GM23248 (cell line): ENCODE data around the gene MBIP. TPM values are rescaled to one million over a fixed set of nuclear protein-coding genes. Genes with fewer than 3 reads are reported as not detected.

Experiments used
- DNase-seq: peaks from one replicate; pipeline ENCODE4 v3.0.0-alpha.2; 2015
- H2AFZ ChIP-seq: fragments of 200-600 bp; sonication (generic); 2 replicates; pipeline ENCODE4 v1.6.1; 2016; ENCODE audit warnings: antibody characterized with exemption
- H3F3A ChIP-seq: fragments of 200-600 bp; sonication (generic); 2 replicates; pipeline ENCODE4 v1.6.1; 2016; ENCODE audit warnings: mild to moderate bottlenecking, antibody characterized with exemption, mixed run types; ENCODE audit not compliant: insufficient read depth
- H3K27ac ChIP-seq: fragments of 200-600 bp; sonication (generic); 2 replicates; pipeline ENCODE4 v1.5.1; 2016; ENCODE audit warnings: mild to moderate bottlenecking
- H3K27me3 ChIP-seq: fragments of 200-600 bp; sonication (generic); replicated peaks from 2 replicates; pipeline ENCODE4 v1.6.1; 2016; ENCODE audit warnings: mild to moderate bottlenecking; ENCODE audit not compliant: insufficient read depth
- H3K36me3 ChIP-seq: fragments of 200-600 bp; sonication (generic); 2 replicates; pipeline ENCODE4 v1.6.1; 2016; ENCODE audit warnings: low read depth, mild to moderate bottlenecking
- H3K4me1 ChIP-seq: fragments of 200-600 bp; sonication (generic); 2 replicates; pipeline ENCODE4 v1.6.1; 2016; ENCODE audit warnings: mild to moderate bottlenecking; ENCODE audit not compliant: insufficient read depth
- H3K4me2 ChIP-seq: fragments of 200-600 bp; sonication (generic); one replicate; pipeline ENCODE4 v1.6.1; 2016; ENCODE audit warnings: mild to moderate bottlenecking; ENCODE audit not compliant: unreplicated experiment
- H3K4me3 ChIP-seq: fragments of 200-600 bp; sonication (generic); 2 replicates; pipeline ENCODE4 v1.5.1; 2016; ENCODE audit warnings: mild to moderate bottlenecking
- H3K79me2 ChIP-seq: fragments of 200-600 bp; sonication (generic); 2 replicates; pipeline ENCODE4 v1.6.1; 2016; ENCODE audit warnings: mild to moderate bottlenecking; ENCODE audit not compliant: insufficient read depth
- H3K9ac ChIP-seq: fragments of 200-600 bp; sonication (generic); 2 replicates; pipeline ENCODE4 v1.6.1; 2016; ENCODE audit warnings: mild to moderate bottlenecking
- H3K9me2 ChIP-seq: fragments of 200-600 bp; sonication (generic); 2 replicates; pipeline ENCODE4 v1.6.1; 2016; ENCODE audit warnings: mixed run types, mild to moderate bottlenecking, moderate library complexity; ENCODE audit not compliant: insufficient read depth
- H3K9me3 ChIP-seq: fragments of 200-600 bp; sonication (generic); one replicate; pipeline ENCODE4 v1.6.1; 2017; ENCODE audit warnings: low read depth
- H4K20me1 ChIP-seq: fragments of 200-600 bp; sonication (generic); 2 replicates; pipeline ENCODE4 v1.6.0; 2016; ENCODE audit not compliant: insufficient read depth
- EZH2 ChIP-seq: fragments of 200-600 bp; sonication (generic); IDR thresholded peaks from 2 replicates; pipeline ENCODE4 v1.6.1; 2018; ENCODE audit warnings: antibody characterized with exemption, mild to moderate bottlenecking; ENCODE audit not compliant: insufficient read depth, poor library complexity, severe bottlenecking
- EZH2phosphoT487 ChIP-seq: fragments of 200-600 bp; sonication (generic); IDR thresholded peaks from 2 replicates; pipeline ENCODE4 v1.6.1; 2018; ENCODE audit warnings: antibody characterized with exemption, moderate library complexity, mild to moderate bottlenecking, low read depth; ENCODE audit not compliant: insufficient read depth
- WGBS, 2 experiments: methylation state at CpG; one replicate each; pipeline ENCODE4 v1.1.6; 2015 to 2017; ENCODE audit warnings: low lambda C conversion rate in 2 of 2, low coverage in 1 of 2; ENCODE audit errors: missing lambda C conversion rate in 2 of 2; 5-methylcytosine and 5-hydroxymethylcytosine counted together
- in situ Hi-C: fragments of 300-500 bp; cut with MboI; formaldehyde crosslinking; loops from 2 replicates; pipeline ENCODE4 v1.15.0; 2020
- polyA plus RNA-seq: library from polyadenylated mRNA; unstranded; fragments of >200 nt; fragmentation: Nextera tagmentation; extraction: Ambion mirVana; gene quantifications from 2 replicates; pipeline ENCODE4 v1.2.1, GENCODE V29; 2016
- total RNA-seq: library from RNA; depleted of rRNA; stranded (reverse); fragments of >200 nt; shearing (Covaris generic); gene quantifications from 2 replicates; pipeline ENCODE4 v1.2.3, GENCODE V29; 2014

The MBIP gene
- total and polyA plus RNA-seq, 2 experiments from 2014 or later = 9.0 to 28.1 TPM

DNA sequence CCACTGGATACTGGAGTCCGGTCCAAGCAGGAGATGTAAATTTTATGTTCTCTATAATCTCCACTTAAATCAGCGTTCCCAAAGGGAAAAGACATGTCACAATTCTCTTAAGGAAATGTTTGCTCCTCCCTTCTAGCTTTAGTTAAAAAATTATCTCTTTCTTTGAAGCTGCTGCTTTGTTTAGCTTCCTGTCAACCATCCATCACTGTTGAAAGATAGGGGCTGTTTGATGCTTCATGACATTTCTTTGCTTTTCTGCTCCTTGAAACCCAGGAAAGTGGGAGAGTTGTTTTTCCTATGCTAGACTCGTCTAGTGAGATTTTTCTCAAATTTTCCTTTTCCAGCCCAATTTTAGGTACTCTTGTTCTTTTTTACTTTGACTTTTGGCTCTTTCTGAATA, 31.9 kb downstream of the MBIP start:
- Histone ChIP-seq H3K9me3 (no peaks in the 10 kb centered on the region), H3K27ac (no peak overlapping the region), H3K4me2 (no peak overlapping the region), H3K27me3 (no peaks in the 10 kb centered on the region), H3F3A (no peaks in the 10 kb centered on the region), H3K36me3 (no peaks in the 10 kb centered on the region), H3K79me2 (no peaks in the 10 kb centered on the region), H4K20me1 (no peaks in the 10 kb centered on the region), H2AFZ (no peak overlapping the region), H3K9me2 (no peaks in the 10 kb centered on the region), H3K4me3 (no peak overlapping the region), H3K4me1 (no peaks in the 10 kb centered on the region), H3K9ac (no peak overlapping the region)
- no peak for TF ChIP-seq EZH2phosphoT487
- no peak for TF ChIP-seq EZH2
- DNase-seq = no peak
- 18 to 31% methylated on average over 3 of the region's 3 CpGs for WGBS, 2 experiments
- in situ Hi-C loops = no loop called here

DNA sequence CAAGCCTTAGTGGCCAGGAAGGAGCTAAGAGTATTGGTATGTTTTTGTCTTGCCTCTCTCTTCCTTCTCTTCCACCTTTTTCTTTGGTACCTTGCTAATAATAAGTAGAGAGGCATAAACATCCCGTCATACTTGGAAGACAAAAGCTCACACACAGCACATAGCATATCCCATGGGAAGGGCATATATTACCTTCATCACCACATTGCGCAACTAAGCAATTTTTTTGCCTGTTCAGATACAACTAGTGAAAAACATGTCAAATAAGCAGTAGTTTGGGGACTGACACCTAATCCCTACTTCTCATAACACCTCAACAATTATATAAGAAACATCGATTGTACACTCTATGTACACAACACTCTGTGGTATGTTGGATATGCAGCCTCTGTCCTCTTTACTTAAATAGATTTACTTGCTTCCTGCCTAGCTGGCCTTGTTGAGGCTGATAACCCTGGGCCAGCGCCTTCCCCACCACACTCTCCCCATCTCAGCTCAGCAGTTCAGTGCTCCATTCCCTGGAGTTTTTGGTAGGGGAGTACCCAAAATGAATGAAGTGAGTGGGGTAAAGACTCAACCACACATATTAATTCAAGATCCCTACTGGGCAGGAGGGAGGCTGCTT, 35.4 kb downstream of the MBIP start:
- no peak overlapping the region for H3K27ac ChIP-seq
- H3F3A ChIP-seq = no peaks in the 10 kb centered on the region
- H4K20me1 ChIP-seq = no peaks in the 10 kb centered on the region
- H3K36me3 ChIP-seq = no peaks in the 10 kb centered on the region
- H3K9ac ChIP-seq = no peak overlapping the region
- no peak overlapping the region for H2AFZ ChIP-seq
- no peaks in the 10 kb centered on the region for H3K27me3 ChIP-seq
- H3K4me1 ChIP-seq = no peaks in the 10 kb centered on the region
- no peak overlapping the region for H3K4me2 ChIP-seq
- DNase-seq = no peak
- in situ Hi-C loops = no loop called here
- no peaks in the 10 kb centered on the region for H3K9me2 ChIP-seq
- no peak for TF ChIP-seq EZH2
- no peak for TF ChIP-seq EZH2phosphoT487
- H3K4me3 ChIP-seq = no peak overlapping the region
- H3K79me2 ChIP-seq = no peaks in the 10 kb centered on the region
- 78 to 79% methylated on average over 4 of the region's 4 CpGs for WGBS, 2 experiments
- H3K9me3 ChIP-seq = no peaks in the 10 kb centered on the region

DNA sequence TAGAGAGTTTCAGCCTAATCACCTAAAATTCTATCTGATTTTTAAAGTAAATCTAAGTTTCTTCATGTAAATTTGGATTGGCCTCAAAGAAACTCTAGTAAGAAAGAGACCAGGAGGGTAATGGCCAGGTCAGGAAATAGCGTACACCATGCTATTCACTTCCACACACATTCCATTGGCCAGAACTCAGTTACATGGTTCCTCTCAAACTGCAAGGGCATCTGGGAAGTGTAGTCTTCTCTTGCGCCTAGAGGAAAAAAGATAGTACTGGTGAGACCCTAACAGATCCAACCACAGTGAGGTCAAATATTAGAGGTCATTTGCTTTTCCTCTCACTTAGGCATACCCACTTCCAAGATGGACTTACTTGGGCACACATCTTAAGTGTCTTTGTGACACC, 39.1 kb downstream of the MBIP start:
- Histone ChIP-seq H3K79me2 (no peaks in the 10 kb centered on the region), H3K27ac (no peak overlapping the region), H4K20me1 (no peaks in the 10 kb centered on the region), H3K4me3 (no peak overlapping the region), H3K9me3 (no peaks in the 10 kb centered on the region), H3K27me3 (peaks cover 3% of the 10 kb centered on the region; the same call in 1 of the 2 replicates), H3K4me1 (no peaks in the 10 kb centered on the region), H3K36me3 (no peaks in the 10 kb centered on the region), H3K9me2 (no peaks in the 10 kb centered on the region), H2AFZ (no peak overlapping the region), H3K9ac (no peak overlapping the region), H3F3A (no peaks in the 10 kb centered on the region), H3K4me2 (no peak overlapping the region)
- WGBS, 2 experiments = 64 to 68% methylated on average over 2 of the region's 2 CpGs
- in situ Hi-C loops = no loop called here
- no peak for DNase-seq
- TF ChIP-seq EZH2 (no peak), EZH2phosphoT487 (no peak)

DNA sequence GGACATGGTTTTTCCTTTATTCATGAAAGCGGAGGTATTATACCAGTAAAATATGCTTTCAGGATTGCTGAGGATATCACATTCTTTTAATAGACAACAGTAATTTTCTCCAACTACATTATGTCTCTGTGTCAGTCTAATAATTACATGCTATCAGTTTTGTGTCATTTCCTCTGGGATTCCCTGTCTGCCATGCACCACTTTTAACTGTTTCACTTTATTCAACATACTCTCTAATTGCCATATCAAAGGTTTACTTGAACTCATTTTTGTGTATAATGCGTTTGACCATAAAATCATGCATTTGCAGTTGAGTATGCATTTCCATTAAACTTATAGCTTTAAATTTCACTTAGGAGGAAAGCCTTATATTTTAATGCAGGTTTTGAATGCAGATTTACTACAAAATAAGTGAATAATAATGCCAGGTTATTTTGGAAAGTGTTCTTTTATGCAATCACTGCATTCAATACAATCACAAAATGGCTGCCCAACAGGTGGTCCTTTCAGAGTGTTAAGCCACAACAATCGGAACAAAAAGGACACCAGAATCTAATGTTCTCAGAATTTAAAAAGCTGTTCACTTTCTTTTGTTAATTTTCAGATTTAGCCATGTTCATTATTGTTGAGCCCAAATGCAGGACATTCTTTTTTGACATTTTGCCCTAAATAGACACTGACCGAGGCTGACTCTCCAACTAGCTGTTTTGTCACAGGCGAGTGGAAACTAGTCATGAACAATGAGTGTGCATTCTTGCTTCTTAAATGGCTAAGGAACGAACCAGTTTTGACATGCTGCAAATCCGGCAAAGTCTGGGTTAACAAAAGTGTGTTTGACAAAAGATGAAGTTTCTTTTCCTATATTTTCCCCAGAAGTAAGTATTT, 40.9 kb downstream of the MBIP start:
- no peak overlapping the region for H3K9ac ChIP-seq
- H3K9me3 ChIP-seq = no peaks in the 10 kb centered on the region
- TF ChIP-seq EZH2phosphoT487 = no peak
- no peak for TF ChIP-seq EZH2
- H3F3A ChIP-seq = no peaks in the 10 kb centered on the region
- H3K36me3 ChIP-seq = no peaks in the 10 kb centered on the region
- 54 to 55% methylated on average over 7 of the region's 7 CpGs for WGBS, 2 experiments
- H4K20me1 ChIP-seq = no peaks in the 10 kb centered on the region
- H3K4me3 ChIP-seq = no peak overlapping the region
- H3K4me2 ChIP-seq = no peak overlapping the region
- no peaks in the 10 kb centered on the region for H3K9me2 ChIP-seq
- no peak overlapping the region for H3K27ac ChIP-seq
- DNase-seq = no peak
- in situ Hi-C loops = no loop called here
- no peak overlapping the region for H2AFZ ChIP-seq
- no peaks in the 10 kb centered on the region for H3K4me1 ChIP-seq
- H3K79me2 ChIP-seq = no peaks in the 10 kb centered on the region
- H3K27me3 ChIP-seq = peaks cover 10% of the 10 kb centered on the region
